Measurements from ENCODE around the gene RGSL1. TPM values are rescaled to one million over a fixed set of nuclear protein-coding genes. Genes with fewer than 3 reads are reported as not detected.

RGSL1 gene
- total RNA-seq, 4 donors from 2014 or later, result not detected

DNA sequence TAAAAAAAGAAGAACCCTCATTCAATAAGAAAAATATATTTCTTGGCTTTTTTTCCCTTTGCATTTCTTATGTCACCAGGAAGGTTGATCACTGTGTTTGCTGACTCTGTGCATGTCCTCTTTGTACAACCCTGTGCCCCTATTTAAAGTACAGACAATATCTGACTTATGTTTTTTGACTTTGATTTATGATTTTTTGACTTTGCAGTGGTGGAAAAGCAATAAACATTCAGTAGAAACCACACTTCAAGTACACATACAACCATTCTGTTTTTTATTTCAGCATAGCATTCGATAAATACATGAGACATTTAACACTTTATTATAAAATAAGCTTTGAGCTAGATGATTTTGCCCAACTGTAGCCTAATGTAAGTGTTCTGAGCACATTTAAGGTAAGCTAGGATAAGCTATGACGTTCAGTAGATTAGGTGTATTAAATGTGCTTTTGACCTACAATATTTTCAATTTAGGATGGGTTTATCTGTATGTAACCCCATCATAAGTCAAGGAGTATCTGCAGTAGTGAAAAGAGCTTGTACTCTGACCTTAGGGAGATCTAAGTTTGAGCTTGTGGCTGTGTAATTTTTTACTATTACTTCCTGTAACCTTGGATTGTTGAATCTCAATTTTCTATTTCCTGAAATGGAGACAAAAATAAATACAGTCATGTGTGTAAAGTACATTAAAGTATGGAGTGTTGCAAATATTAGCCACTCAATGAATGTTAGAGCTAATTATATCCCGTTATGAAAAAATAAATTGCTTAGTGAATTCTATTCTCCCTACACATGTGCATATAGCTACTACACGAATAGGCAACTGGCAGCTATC lies 137.9 kb downstream of the RGSL1 start:
- peak overlapping the region; percentile 64 for H3K4me3 ChIP-seq
- H3K9me3 ChIP-seq, result no peaks in the 10 kb centered on the region
- TF ChIP-seq POLR2A (IDR thresholded peaks at IDR 0.05), result no peak
- H3K4me1 ChIP-seq, result peaks cover 19% of the 10 kb centered on the region
- no peaks in the 10 kb centered on the region for H3K27me3 ChIP-seq
- WGBS, result 37% methylated on average over 4 of the region's 4 CpGs
- no peak for DNase-seq (ENCODE audit: low spot score in 2 of 2)
- peaks cover 7% of the 10 kb centered on the region for H3K36me3 ChIP-seq
- H3K27ac ChIP-seq, result peak overlapping the region; percentile 94

DNA sequence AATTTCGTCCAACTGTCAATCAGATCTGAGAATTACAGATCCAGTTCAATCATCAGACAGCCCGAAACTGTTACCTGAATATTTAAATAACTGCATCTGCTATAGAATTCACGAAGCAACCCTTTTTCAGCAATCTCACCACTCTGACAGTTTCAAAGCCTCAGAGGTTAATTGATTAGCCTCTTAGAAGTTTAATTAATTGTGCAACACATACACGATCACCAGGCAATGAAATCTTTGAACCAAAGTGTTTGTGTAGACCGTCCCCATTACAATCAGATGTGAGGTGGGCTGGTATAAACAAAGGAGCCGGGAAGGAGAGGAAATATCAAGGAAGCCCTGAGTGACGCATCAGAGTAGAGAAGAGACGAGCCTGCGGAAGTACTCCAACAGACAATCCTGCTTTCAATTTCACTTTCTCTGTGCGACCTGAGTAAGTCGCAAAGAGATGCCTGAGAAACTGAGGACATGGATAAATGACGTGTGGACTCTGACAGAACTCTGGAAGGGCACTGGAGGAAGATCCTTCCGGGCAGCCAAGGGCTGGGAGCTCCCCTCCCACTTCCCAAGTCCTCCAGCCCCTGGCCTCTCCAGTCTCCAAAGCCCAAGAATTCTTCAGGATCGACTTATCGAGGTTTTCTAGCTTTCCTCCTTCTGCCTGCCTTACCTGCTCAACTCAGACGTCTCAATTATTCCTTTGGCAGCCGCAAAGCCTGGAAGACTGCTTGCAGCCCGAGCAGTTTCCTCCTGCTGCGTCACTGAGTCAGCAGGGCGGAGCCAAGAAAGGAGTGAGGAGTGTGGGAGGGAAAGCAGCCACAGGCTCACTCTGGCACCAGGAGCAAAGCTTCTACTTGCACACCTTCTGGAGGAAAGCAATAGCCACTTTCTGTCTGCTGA lies 138.8 kb downstream of the RGSL1 start, which contains the start of gene RNASEL:
Gene RNASEL, minus strand, starts transcription at position 757 of the 897 bp plus-strand sequence. CDS start 2,450 bp downstream, outside the sequence.
- H3K4me1 ChIP-seq, result peaks cover 19% of the 10 kb centered on the region
- H3K9me3 ChIP-seq, result no peaks in the 10 kb centered on the region
- peak within 1 kb of the TSS; percentile 94 for H3K27ac ChIP-seq
- 2% methylated on average over 20 of the region's 20 CpGs for WGBS
- peak; percentile 85 to 90 for DNase-seq (ENCODE audit: low spot score in 2 of 2)
- no peaks in the 10 kb centered on the region for H3K27me3 ChIP-seq
- no peaks in the 10 kb centered on the region for H3K36me3 ChIP-seq
- TF ChIP-seq POLR2AphosphoS5 (IDR thresholded peaks at IDR 0.05) (peak in 1 of 3 donors; percentile 25), EP300 (IDR thresholded peaks at IDR 0.05) (no peak)
- peak within 1 kb of the TSS; percentile 64 for H3K4me3 ChIP-seq

DNA sequence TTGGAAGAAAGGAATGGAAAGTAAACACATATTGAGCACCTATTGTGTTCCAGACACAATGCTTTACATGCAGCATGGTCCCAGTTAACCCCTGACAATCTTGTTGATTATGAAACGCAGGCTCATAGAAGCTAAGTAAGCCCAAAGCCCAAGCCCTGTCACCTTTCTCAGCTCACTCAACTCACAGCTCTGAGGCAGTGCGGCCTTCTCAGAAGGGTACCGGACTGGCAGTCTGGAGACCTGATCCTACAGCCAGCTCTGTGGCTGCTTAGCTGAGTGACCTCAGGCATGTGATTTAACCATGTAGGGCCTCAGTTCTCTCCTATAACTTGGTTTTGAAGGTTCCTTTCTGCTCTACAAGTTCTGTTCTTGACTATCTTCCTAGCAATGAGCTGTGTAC lies 139.6 kb downstream of the RGSL1 start:
- no peaks in the 10 kb centered on the region for H3K36me3 ChIP-seq
- H3K4me1 ChIP-seq, result peaks cover 15% of the 10 kb centered on the region
- WGBS, result 80% methylated on average over 3 of the region's 3 CpGs
- no peak overlapping the region for H3K27ac ChIP-seq
- no peak for DNase-seq (ENCODE audit: low spot score in 2 of 2)
- no peaks in the 10 kb centered on the region for H3K27me3 ChIP-seq
- TF ChIP-seq POLR2A (IDR thresholded peaks at IDR 0.05) (no peak), EP300 (IDR thresholded peaks at IDR 0.05) (no peak), POLR2AphosphoS5 (IDR thresholded peaks at IDR 0.05) (no peak)
- TF ChIP-seq, protein P1, sequence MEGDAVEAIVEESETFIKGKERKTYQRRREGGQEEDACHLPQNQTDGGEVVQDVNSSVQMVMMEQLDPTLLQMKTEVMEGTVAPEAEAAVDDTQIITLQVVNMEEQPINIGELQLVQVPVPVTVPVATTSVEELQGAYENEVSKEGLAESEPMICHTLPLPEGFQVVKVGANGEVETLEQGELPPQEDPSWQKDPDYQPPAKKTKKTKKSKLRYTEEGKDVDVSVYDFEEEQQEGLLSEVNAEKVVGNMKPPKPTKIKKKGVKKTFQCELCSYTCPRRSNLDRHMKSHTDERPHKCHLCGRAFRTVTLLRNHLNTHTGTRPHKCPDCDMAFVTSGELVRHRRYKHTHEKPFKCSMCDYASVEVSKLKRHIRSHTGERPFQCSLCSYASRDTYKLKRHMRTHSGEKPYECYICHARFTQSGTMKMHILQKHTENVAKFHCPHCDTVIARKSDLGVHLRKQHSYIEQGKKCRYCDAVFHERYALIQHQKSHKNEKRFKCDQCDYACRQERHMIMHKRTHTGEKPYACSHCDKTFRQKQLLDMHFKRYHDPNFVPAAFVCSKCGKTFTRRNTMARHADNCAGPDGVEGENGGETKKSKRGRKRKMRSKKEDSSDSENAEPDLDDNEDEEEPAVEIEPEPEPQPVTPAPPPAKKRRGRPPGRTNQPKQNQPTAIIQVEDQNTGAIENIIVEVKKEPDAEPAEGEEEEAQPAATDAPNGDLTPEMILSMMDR (IDR thresholded peaks at IDR 0.05), result no peak
- H3K9me3 ChIP-seq, result no peaks in the 10 kb centered on the region
- H3K4me3 ChIP-seq, result peak overlapping the region; percentile 64

DNA sequence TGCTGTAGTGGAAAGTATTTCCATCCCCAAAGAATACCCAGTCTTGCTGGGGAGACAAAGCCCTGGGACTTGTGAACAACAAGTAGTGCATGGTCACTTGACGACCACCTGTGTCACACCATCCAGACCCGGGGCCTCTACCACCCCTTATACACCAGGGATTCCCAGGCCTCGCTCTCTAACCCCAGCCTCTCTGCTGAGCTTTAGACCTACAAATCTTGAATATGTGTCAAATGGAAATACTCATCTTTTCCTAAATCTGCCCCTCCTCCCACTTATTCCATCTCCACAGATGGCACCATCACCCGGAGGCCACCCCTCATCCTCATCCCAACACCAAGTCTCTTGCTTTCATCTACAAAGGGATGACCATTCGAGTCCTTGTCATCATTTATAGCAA lies 140.0 kb downstream of the RGSL1 start:
- WGBS, result 96% methylated on average over 5 of the region's 5 CpGs
- Histone ChIP-seq H3K27me3 (no peaks in the 10 kb centered on the region), H3K9me3 (no peaks in the 10 kb centered on the region), H3K4me1 (peaks cover 15% of the 10 kb centered on the region), H3K27ac (no peak overlapping the region), H3K4me3 (no peak overlapping the region), H3K36me3 (no peaks in the 10 kb centered on the region)
- TF ChIP-seq POLR2AphosphoS5 (IDR thresholded peaks at IDR 0.05) (no peak), EP300 (IDR thresholded peaks at IDR 0.05) (no peak), POLR2A (IDR thresholded peaks at IDR 0.05) (no peak)
- TF ChIP-seq, protein P1 (IDR thresholded peaks at IDR 0.05), result no peak
- no peak for DNase-seq (ENCODE audit: low spot score in 2 of 2)

DNA sequence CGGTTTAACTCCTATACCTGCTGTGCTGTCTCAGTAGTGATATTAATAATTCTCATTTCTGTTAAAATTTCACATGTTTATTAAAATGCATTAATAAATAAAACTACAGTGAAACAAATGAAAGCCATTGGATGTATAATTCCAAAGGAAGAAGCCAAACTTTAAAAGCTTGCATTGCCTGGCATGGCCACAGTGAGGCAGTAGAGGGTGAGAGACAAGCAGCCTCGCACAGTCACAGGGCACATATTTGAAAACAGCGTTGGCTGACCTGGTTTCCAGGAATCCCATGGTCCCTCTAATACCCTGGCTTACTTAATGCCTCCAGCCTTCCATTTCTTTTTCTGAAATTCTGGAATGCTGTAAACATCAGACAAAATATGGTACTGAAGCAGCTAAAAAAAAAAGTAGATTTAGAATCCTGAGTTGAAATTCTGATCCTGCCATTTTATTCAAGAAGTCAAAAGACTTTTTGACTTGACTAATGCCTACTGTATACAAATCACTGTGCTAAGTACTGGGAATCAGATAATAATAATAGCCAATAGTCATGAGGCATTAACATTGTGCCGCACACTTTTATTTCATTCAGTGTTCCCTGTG lies 145.8 kb downstream of the RGSL1 start:
- Histone ChIP-seq H3K27me3 (no peaks in the 10 kb centered on the region), H3K27ac (no peak overlapping the region), H3K36me3 (peaks cover 8% of the 10 kb centered on the region), H3K4me3 (no peak overlapping the region), H3K9me3 (no peaks in the 10 kb centered on the region), H3K4me1 (peaks cover 5% of the 10 kb centered on the region)
- 43% methylated on average over 4 of the region's 4 CpGs for WGBS
- TF ChIP-seq POLR2AphosphoS5 (IDR thresholded peaks at IDR 0.05) (no peak), POLR2A (IDR thresholded peaks at IDR 0.05) (no peak), EP300 (IDR thresholded peaks at IDR 0.05) (no peak)
- TF ChIP-seq, protein P1 (IDR thresholded peaks at IDR 0.05), result peak; percentile 62 to 83
- peak in 1 of 2 donors; percentile 84 for DNase-seq (ENCODE audit: low spot score in 2 of 2)

Measured in suprapubic skin (tissue), 4 donors.